Activated CD4-positive, alpha-beta T cell treated with anti-CD3 and anti-CD28 coated beads, Interleukin-2, amount 50 U/mL, for 48 hours (primary cell): ENCODE measurements around the gene EXOC6.

Experiments
- DNase-seq, 2 experiments: peaks; one replicate each; pipeline ENCODE4 v3.0.0-alpha.2; 2020

Gene EXOC6

GRCh38 chr10:92832998-92833650 lies 15.2 kb upstream of the EXOC6 start:
- DNase-seq = no peak

GRCh38 chr10:92834331-92834730 lies 14.0 kb upstream of the EXOC6 start:
- no peak for DNase-seq

- DNase-seq = no peak
Measured at GRCh38 chr10:92834986-92835385, 13.3 kb upstream of the EXOC6 start.

GRCh38 chr10:92837456-92837855 lies 10.9 kb upstream of the EXOC6 start:
- DNase-seq = no peak

GRCh38 chr10:92839191-92840085 lies 8.9 kb upstream of the EXOC6 start:
- DNase-seq = peak; percentile 74 to 80

GRCh38 chr10:92844746-92845145 lies 3.6 kb upstream of the EXOC6 start:
- no peak for DNase-seq

- no peak for DNase-seq
Measured at GRCh38 chr10:92845921-92846320, 2.4 kb upstream of the EXOC6 start.

GRCh38 chr10:92846344-92846743 lies 2.0 kb upstream of the EXOC6 start:
- no peak for DNase-seq

GRCh38 chr10:92846854-92847201 lies 1.5 kb upstream of the EXOC6 start:
- DNase-seq = no peak

- DNase-seq = no peak
Measured at GRCh38 chr10:92847202-92847864, 987 bp upstream of the EXOC6 start.

- DNase-seq = no peak
Measured at GRCh38 chr10:92848037-92848440, 281 bp upstream of the EXOC6 start.

GRCh38 chr10:92849234-92849525 lies 860 bp downstream of the EXOC6 start:
- no peak for DNase-seq

- no peak for DNase-seq
Measured at GRCh38 chr10:92849576-92850090, 1.3 kb downstream of the EXOC6 start.

GRCh38 chr10:92850185-92850584 lies 1.9 kb downstream of the EXOC6 start:
- no peak for DNase-seq

GRCh38 chr10:92851003-92851402 lies 2.7 kb downstream of the EXOC6 start:
- DNase-seq = no peak

- DNase-seq = no peak
Measured at GRCh38 chr10:92855560-92855959, 7.2 kb downstream of the EXOC6 start.

- DNase-seq = no peak
Measured at GRCh38 chr10:92857904-92858514, 9.7 kb downstream of the EXOC6 start.

- no peak for DNase-seq
Measured at GRCh38 chr10:92867235-92867634, 18.9 kb downstream of the EXOC6 start.

- no peak for DNase-seq
Measured at GRCh38 chr10:92868036-92868435, 19.7 kb downstream of the EXOC6 start.

- DNase-seq = no peak
Measured at GRCh38 chr10:92868557-92868956, 20.2 kb downstream of the EXOC6 start.

- no peak for DNase-seq
Measured at GRCh38 chr10:92873029-92873428, 24.7 kb downstream of the EXOC6 start.

- DNase-seq = no peak
Measured at GRCh38 chr10:92876509-92877036, 28.3 kb downstream of the EXOC6 start.

- DNase-seq = no peak
Measured at GRCh38 chr10:92880233-92880861, 32.0 kb downstream of the EXOC6 start.
